ENCODE measurements around the gene FAT4. TPM values are rescaled to one million over a fixed set of nuclear protein-coding genes. Genes with fewer than 3 reads are reported as not detected.
A peak's percentile ranks its signal among the peaks of the same experiment; 100 is the strongest.

FAT4 gene
- total and polyA plus RNA-seq, 4 donors, result 1.1 to 105 (median 10.3) TPM

GRCh38 chr4:125316791-125317524 lies 2.2 kb downstream of the FAT4 start:
- Histone ChIP-seq H3K9ac (ENCODE audit: insufficient read depth in 1 of 2, low read length in 2 of 2) (peak overlapping the region; percentile 78 to 90), H3K36me3 (ENCODE audit: control insufficient read depth in 4 of 4, insufficient read depth in 4 of 4, low read length in 4 of 4) (peaks cover 0 to 51% (median 21%) of the 10 kb centered on the region in 4 donors), H3K4me1 (ENCODE audit: control insufficient read depth in 5 of 5, insufficient read depth in 5 of 5, low read length in 5 of 5) (peaks cover 0 to 44% (median 17%) of the 10 kb centered on the region in 5 donors), H3K4me3 (peak overlapping the region; percentile 77), H3K27ac (ENCODE audit: low read depth in 1 of 2, low read length in 1 of 2) (peak overlapping the region; percentile 41 to 52), H3K9me3 (ENCODE audit: control insufficient read depth in 4 of 4, insufficient read depth in 3 of 4, low read length in 3 of 4) (no peaks in the 10 kb centered on the region), H3K27me3 (ENCODE audit: control insufficient read depth in 3 of 3, insufficient read depth in 3 of 3, low read length in 2 of 3) (no peaks in the 10 kb centered on the region)
- ATAC-seq (ENCODE audit: insufficient read depth, low FRiP score) (no peak), DNase-seq (peak in 2 of 3 donors; percentile 39 to 61)
- WGBS, 2 donors, result 1 to 2% methylated on average over 66 of the region's 66 CpGs
- TF ChIP-seq CTCF (IDR thresholded peaks at IDR 0.05; ENCODE audit: control extremely low read depth, extremely low read depth), result no peak

- TF ChIP-seq CTCF (IDR thresholded peaks at IDR 0.05; ENCODE audit: control extremely low read depth, extremely low read depth), result no peak
- Histone ChIP-seq H3K27me3 (ENCODE audit: control insufficient read depth in 3 of 3, insufficient read depth in 3 of 3, low read length in 2 of 3) (no peaks in the 10 kb centered on the region), H3K4me1 (ENCODE audit: control insufficient read depth in 5 of 5, insufficient read depth in 5 of 5, low read length in 5 of 5) (peaks cover 0 to 44% (median 20%) of the 10 kb centered on the region in 5 donors), H3K9ac (ENCODE audit: insufficient read depth in 1 of 2, low read length in 2 of 2) (peak overlapping the region; percentile 26 to 90), H3K27ac (ENCODE audit: low read depth in 1 of 2, low read length in 1 of 2) (peak overlapping the region; percentile 41 to 52), H3K36me3 (ENCODE audit: control insufficient read depth in 4 of 4, insufficient read depth in 4 of 4, low read length in 4 of 4) (peaks cover 0 to 51% (median 22%) of the 10 kb centered on the region in 4 donors), H3K4me3 (peak overlapping the region; percentile 77), H3K9me3 (ENCODE audit: control insufficient read depth in 4 of 4, insufficient read depth in 3 of 4, low read length in 3 of 4) (no peaks in the 10 kb centered on the region)
- 5 to 6% methylated on average over 23 of the region's 23 CpGs for whole genome bisulfite sequencing, 2 donors
- ATAC-seq (ENCODE audit: insufficient read depth, low FRiP score) (no peak), DNase-seq (peak; percentile 51 to 80 (median 65))
Observed at GRCh38 chr4:125317525-125317877, 2.7 kb downstream of the FAT4 start.

- Histone ChIP-seq H3K27me3 (ENCODE audit: control insufficient read depth in 3 of 3, insufficient read depth in 3 of 3, low read length in 2 of 3) (no peaks in the 10 kb centered on the region), H3K4me3 (no peak overlapping the region), H3K27ac (ENCODE audit: low read depth in 1 of 2, low read length in 1 of 2) (no peak overlapping the region), H3K36me3 (ENCODE audit: control insufficient read depth in 4 of 4, insufficient read depth in 4 of 4, low read length in 4 of 4) (peaks cover 0 to 55% (median 22%) of the 10 kb centered on the region in 4 donors), H3K9ac (ENCODE audit: insufficient read depth in 1 of 2, low read length in 2 of 2) (peak overlapping the region in 1 of 2 donors; percentile 90), H3K4me1 (ENCODE audit: control insufficient read depth in 5 of 5, insufficient read depth in 5 of 5, low read length in 5 of 5) (peaks cover 3 to 45% (median 20%) of the 10 kb centered on the region in 5 donors), H3K9me3 (ENCODE audit: control insufficient read depth in 4 of 4, insufficient read depth in 3 of 4, low read length in 3 of 4) (no peaks in the 10 kb centered on the region)
- ATAC-seq (ENCODE audit: insufficient read depth, low FRiP score), result no peak
- 62 to 75% methylated on average over 2 of the region's 2 CpGs for WGBS, 2 donors
- no peak for TF ChIP-seq CTCF (IDR thresholded peaks at IDR 0.05; ENCODE audit: control extremely low read depth, extremely low read depth)
- no peak for DNase-seq
Observed at GRCh38 chr4:125319311-125319710, 4.6 kb downstream of the FAT4 start.
